Kidney (tissue), 14 donors: ENCODE results near the gene C17orf107. TPM values are rescaled to one million over a fixed set of nuclear protein-coding genes. Genes with fewer than 3 reads are reported as not detected.

ENCODE experiments used
- DNase-seq, 5 donors: peaks; one replicate each; pipeline ENCODE4 v3.0.0-alpha.2; 2013 to 2020
- FAIRE-seq: peaks from 2 replicates; lab custom pipeline; 2012; peaks lifted over from hg19 to GRCh38; lab: Jason Lieb, UNC
- H3K27ac ChIP-seq, 2 donors: one replicate each; pipeline ENCODE4 v1.7.0; 2013; ENCODE audit warnings: low read depth in 2 of 2, low read length in 2 of 2, inconsistent platforms in 1 of 2
- H3K27me3 ChIP-seq: one replicate; pipeline ENCODE4 v1.7.1; 2013; ENCODE audit warnings: low read length, inconsistent platforms; ENCODE audit not compliant: control insufficient read depth, insufficient read depth
- H3K36me3 ChIP-seq, 3 donors: one replicate each; pipeline versions ENCODE4 v1.7.0 to v1.7.1; 2013; ENCODE audit warnings: low read length in 3 of 3, control low read depth in 1 of 3, inconsistent platforms in 1 of 3; ENCODE audit not compliant: insufficient read depth in 3 of 3, control insufficient read depth in 2 of 3
- H3K4me1 ChIP-seq, 3 donors: one replicate each; pipeline versions ENCODE4 v1.7.0 to v1.7.1; 2013; ENCODE audit warnings: low read length in 3 of 3, inconsistent platforms in 1 of 3, low read depth in 1 of 3; ENCODE audit not compliant: control insufficient read depth in 2 of 3, insufficient read depth in 2 of 3
- H3K4me3 ChIP-seq, 3 donors: one replicate each; pipeline versions ENCODE4 v1.7.0 to v1.8.1; 2013; ENCODE audit warnings: low read length in 3 of 3, control low read depth in 1 of 3, inconsistent platforms in 1 of 3
- H3K9ac ChIP-seq, 3 donors: one replicate each; pipeline versions ENCODE4 v1.7.0 to v1.7.1; 2013; ENCODE audit warnings: low read length in 3 of 3, control low read depth in 1 of 3, inconsistent platforms in 1 of 3
- H3K9me3 ChIP-seq, 3 donors: one replicate each; pipeline versions ENCODE4 v1.7.0 to v1.7.1; 2013; ENCODE audit warnings: low read length in 3 of 3, control low read depth in 1 of 3, inconsistent platforms in 1 of 3; ENCODE audit not compliant: control insufficient read depth in 2 of 3, insufficient read depth in 1 of 3
- intact Hi-C: fragments of 100-400 bp; cut with DNase I; formaldehyde crosslinking; loops from one replicate; pipeline ENCODE4 v1.11.1; 2022
- polyA plus RNA-seq: library from polyadenylated mRNA; stranded (reverse); fragments of 350-450 nt; fragmentation: Illumina TruSeq; extraction: RNeasy Lipid Tissue Mini Kit (QIAGEN cat#74804); gene quantifications from one replicate; pipeline ENCODE4 v1.2.3, GENCODE V29; 2014; ENCODE audit warnings: low read depth, low replicate concordance; ENCODE audit not compliant: insufficient read depth
- total RNA-seq: library from RNA; stranded (reverse); fragmentation: NEBNext Ultra II Directional; extraction: Animal tissue kit (Norgen Biotek cat#: 25700); gene quantifications from one replicate; pipeline ENCODE4 v1.2.1, GENCODE V29; 2021
- TF ChIP-seq, protein P1 (sequence below): IDR thresholded peaks from 3 replicates; pipeline ENCODE4 v1.5.1; 2012; ENCODE audit warnings: mild to moderate bottlenecking, moderate library complexity, borderline replicate concordance; ENCODE audit not compliant: insufficient read depth; ENCODE audit errors: extremely low read depth
- donor health status: control.
- donor health status: control.
- donor health status: control.
- donor health status: control.
- donor health status: control.
- donor health status: DM: yes; HTN: yes; CAD: no.
- donor health status: Normal renal cell carcinoma (clear cell type).

Gene C17orf107
- total and polyA plus RNA-seq, 2 donors from 2014 or later: 2.5 to 4.4 TPM

DNA sequence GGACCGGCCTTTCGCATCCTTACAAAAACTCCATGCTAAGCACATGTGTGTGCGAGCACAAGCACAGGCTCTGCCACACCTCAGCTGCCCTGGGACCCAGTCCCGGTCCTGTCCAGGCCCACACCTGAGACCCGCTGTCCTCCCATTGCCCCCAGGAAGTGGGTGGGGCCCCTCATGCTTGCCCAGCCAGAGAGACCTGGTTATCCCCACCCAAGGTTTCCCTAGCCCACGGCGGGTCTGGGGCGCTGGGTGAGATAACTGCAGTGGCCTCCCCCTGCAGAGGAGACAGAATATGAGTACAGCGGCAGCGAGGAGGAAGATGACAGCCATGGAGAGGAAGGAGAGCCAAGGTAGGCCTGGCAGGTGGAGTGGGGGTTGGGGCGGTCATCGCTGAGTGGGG is 12.5 kb upstream of the C17orf107 start:
- Histone ChIP-seq H3K4me1 (peaks cover 0 to 7% (median 0%) of the 10 kb centered on the region in 3 donors), H3K9me3 (no peaks in the 10 kb centered on the region), H3K36me3 (peaks cover 5 to 45% (median 28%) of the 10 kb centered on the region in 3 donors), H3K27me3 (no peaks in the 10 kb centered on the region), H3K4me3 (no peak overlapping the region), H3K27ac (no peak overlapping the region), H3K9ac (no peak overlapping the region)
- no peak for DNase-seq
- intact Hi-C loops: no loop called here
- FAIRE-seq: no peak
- TF ChIP-seq, protein P1, sequence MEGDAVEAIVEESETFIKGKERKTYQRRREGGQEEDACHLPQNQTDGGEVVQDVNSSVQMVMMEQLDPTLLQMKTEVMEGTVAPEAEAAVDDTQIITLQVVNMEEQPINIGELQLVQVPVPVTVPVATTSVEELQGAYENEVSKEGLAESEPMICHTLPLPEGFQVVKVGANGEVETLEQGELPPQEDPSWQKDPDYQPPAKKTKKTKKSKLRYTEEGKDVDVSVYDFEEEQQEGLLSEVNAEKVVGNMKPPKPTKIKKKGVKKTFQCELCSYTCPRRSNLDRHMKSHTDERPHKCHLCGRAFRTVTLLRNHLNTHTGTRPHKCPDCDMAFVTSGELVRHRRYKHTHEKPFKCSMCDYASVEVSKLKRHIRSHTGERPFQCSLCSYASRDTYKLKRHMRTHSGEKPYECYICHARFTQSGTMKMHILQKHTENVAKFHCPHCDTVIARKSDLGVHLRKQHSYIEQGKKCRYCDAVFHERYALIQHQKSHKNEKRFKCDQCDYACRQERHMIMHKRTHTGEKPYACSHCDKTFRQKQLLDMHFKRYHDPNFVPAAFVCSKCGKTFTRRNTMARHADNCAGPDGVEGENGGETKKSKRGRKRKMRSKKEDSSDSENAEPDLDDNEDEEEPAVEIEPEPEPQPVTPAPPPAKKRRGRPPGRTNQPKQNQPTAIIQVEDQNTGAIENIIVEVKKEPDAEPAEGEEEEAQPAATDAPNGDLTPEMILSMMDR: no peak

DNA sequence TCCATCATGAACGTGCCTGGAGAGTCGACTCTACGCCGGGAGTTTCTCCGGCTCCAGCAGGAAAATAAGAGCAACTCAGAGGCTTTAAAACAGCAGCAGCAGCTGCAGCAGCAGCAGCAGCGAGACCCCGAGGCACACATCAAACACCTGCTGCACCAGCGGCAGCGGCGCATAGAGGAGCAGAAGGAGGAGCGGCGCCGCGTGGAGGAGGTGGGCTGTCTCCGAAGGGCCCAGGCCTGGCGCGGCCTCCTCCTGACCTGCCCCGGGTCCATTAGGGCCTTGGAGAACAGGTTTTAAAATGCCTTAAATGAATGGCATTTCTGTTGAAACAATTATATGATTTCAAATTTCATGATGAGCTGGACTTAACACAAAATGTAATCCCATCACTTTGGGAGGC is 11.8 kb upstream of the C17orf107 start:
- H3K27me3 ChIP-seq: no peaks in the 10 kb centered on the region
- no peak for DNase-seq
- intact Hi-C loops: no loop called here
- no peak overlapping the region for H3K4me3 ChIP-seq
- no peak overlapping the region for H3K9ac ChIP-seq
- FAIRE-seq: no peak
- peaks cover 5 to 45% (median 28%) of the 10 kb centered on the region in 3 donors for H3K36me3 ChIP-seq
- H3K9me3 ChIP-seq: no peaks in the 10 kb centered on the region
- TF ChIP-seq, protein P1: no peak
- no peak overlapping the region for H3K27ac ChIP-seq
- H3K4me1 ChIP-seq: peaks cover 0 to 6% (median 0%) of the 10 kb centered on the region in 3 donors

DNA sequence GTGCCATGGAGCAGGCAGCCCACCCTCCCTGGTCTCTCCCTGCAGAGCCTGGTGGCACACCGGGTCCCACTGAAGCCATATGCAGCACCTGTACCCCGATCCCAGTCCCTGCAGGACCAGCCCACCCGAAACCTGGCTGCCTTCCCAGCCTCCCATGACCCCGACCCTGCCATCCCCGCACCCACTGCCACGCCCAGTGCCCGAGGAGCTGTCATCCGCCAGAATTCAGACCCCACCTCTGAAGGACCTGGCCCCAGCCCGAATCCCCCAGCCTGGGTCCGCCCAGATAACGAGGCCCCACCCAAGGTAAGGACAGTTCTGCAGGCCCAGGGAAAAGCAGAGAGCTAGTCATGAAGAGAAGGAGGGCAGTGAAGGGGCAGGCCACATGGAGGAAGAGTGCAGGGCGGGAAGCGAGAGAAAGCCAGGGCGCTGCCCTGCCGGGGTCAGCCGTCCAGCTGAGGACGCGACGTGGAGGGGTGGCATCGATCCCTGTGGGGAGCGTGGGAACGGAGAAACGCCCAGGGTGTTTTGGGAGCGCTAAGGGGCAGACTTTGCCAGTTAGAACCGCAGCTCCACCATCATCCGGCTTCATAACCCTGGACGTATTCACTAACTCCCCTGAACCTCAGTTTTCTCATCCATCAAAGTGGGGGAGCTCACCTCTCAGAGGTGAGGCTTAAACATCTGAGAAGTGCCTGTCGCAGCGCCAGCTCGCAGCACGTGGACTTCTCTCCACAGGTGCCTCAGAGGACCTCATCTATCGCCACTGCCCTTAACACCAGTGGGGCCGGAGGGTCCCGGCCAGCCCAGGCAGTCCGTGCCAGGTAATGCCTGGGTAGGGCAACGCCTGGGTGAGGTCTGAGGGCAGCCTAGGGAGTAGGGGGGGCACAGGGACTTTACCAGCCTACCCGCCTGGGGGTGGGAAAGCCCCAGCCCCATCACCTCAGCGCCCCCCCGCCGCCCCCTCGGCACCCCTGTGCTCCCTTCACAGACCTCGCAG is 7.6 kb upstream of the C17orf107 start:
- intact Hi-C loops: no loop called here
- Histone ChIP-seq H3K27me3 (no peaks in the 10 kb centered on the region), H3K36me3 (peaks cover 0 to 41% (median 27%) of the 10 kb centered on the region in 3 donors), H3K9ac (no peak overlapping the region), H3K27ac (no peak overlapping the region), H3K4me3 (no peak overlapping the region), H3K9me3 (no peaks in the 10 kb centered on the region), H3K4me1 (peaks cover 0 to 6% (median 0%) of the 10 kb centered on the region in 3 donors)
- TF ChIP-seq, protein P1: no peak
- no peak for DNase-seq
- no peak for FAIRE-seq
